OCI-LY1 (cell line): Measurements from ENCODE around the gene AVPR2.

Experiments used
- H2AFZ ChIP-seq: fragments of 200-600 bp; sonication (generic), shearing (Covaris generic); 2 replicates; pipeline ENCODE4 v1.6.0; 2014; ENCODE audit warnings: antibody characterized with exemption, mild to moderate bottlenecking, low read length
- H3F3A ChIP-seq: fragments of 200-600 bp; sonication (generic), shearing (Covaris generic); 2 replicates; pipeline ENCODE4 v1.6.0; 2014; ENCODE audit warnings: mild to moderate bottlenecking, antibody characterized with exemption, low read length, moderate library complexity; ENCODE audit not compliant: insufficient read depth
- H3K27ac ChIP-seq: fragments of 200-600 bp; sonication (generic); 2 replicates; pipeline ENCODE4 v1.5.1; 2014; ENCODE audit warnings: low read length, mixed run types, mild to moderate bottlenecking, low read depth; ENCODE audit not compliant: poor library complexity, severe bottlenecking
- H3K27me3 ChIP-seq: fragments of 200-600 bp; sonication (generic); 2 replicates; pipeline ENCODE4 v1.6.0; 2014; ENCODE audit warnings: antibody characterized with exemption, mild to moderate bottlenecking, low read length, moderate library complexity; ENCODE audit not compliant: insufficient read depth
- H3K36me3 ChIP-seq: fragments of 200-600 bp; sonication (generic); 2 replicates; pipeline ENCODE4 v1.6.1; 2014; ENCODE audit warnings: mild to moderate bottlenecking, antibody characterized with exemption, low read length, moderate library complexity, mixed read lengths; ENCODE audit not compliant: insufficient read depth
- H3K4me1 ChIP-seq: fragments of 200-600 bp; sonication (generic); 2 replicates; pipeline ENCODE4 v1.5.1; 2014; ENCODE audit warnings: mild to moderate bottlenecking, low read length, moderate library complexity; ENCODE audit not compliant: insufficient read depth, severe bottlenecking
- H3K4me2 ChIP-seq: fragments of 200-600 bp; sonication (generic), shearing (Covaris generic); 2 replicates; pipeline ENCODE4 v1.6.1; 2014; ENCODE audit warnings: low read length
- H3K4me3 ChIP-seq: fragments of 200-600 bp; sonication (generic); 2 replicates; pipeline ENCODE4 v1.5.1; 2014; ENCODE audit warnings: low read length, low read depth, mild to moderate bottlenecking, mixed read lengths; ENCODE audit not compliant: poor library complexity, severe bottlenecking
- H3K79me2 ChIP-seq: fragments of 200-600 bp; shearing (Covaris generic); 2 replicates; pipeline ENCODE4 v1.6.1; 2016; ENCODE audit warnings: mixed run types, low read length, mixed read lengths; ENCODE audit not compliant: insufficient read depth
- H3K9ac ChIP-seq: fragments of 200-600 bp; sonication (generic), shearing (Covaris generic); 2 replicates; pipeline ENCODE4 v1.6.1; 2014; ENCODE audit warnings: mild to moderate bottlenecking, low read length, mixed read lengths
- H3K9me2 ChIP-seq: fragments of 200-600 bp; sonication (generic), shearing (Covaris generic); 2 replicates; pipeline ENCODE4 v1.6.1; 2014; ENCODE audit warnings: low read depth, mild to moderate bottlenecking, low read length, mixed read lengths
- H3K9me3 ChIP-seq: fragments of 200-600 bp; shearing (Covaris generic); 2 replicates; pipeline ENCODE4 v1.6.1; 2014; ENCODE audit warnings: low read length, mixed read lengths
- H4K20me1 ChIP-seq: fragments of 200-600 bp; sonication (generic), shearing (Covaris generic); 2 replicates; pipeline ENCODE4 v1.6.0; 2016; ENCODE audit warnings: mild to moderate bottlenecking, low read length; ENCODE audit not compliant: insufficient read depth
- CTCF ChIP-seq: fragments of 200-600 bp; sonication (generic), shearing (Covaris generic); IDR thresholded peaks from 2 replicates; pipeline ENCODE4 v1.5.1; 2017; ENCODE audit warnings: mild to moderate bottlenecking, antibody characterized with exemption, low read length, moderate library complexity, mixed read lengths
- EZH2 ChIP-seq: fragments of 200-600 bp; sonication (generic), shearing (Covaris generic); IDR thresholded peaks from 2 replicates; pipeline ENCODE4 v1.8.0; 2017; ENCODE audit warnings: borderline replicate concordance, mixed run types, mild to moderate bottlenecking, antibody characterized with exemption, low read length, moderate library complexity, mixed read lengths

AVPR2 gene

GRCh38 chrX:153951683-153952372 is 47.4 kb downstream of the AVPR2 start:
- TF ChIP-seq CTCF (no peak), EZH2 (no peak)
- H3K4me3 ChIP-seq, result no peak overlapping the region

GRCh38 chrX:153952373-153953026 is 48.0 kb downstream of the AVPR2 start:
- peaks cover 91% of the 10 kb centered on the region for H3K36me3 ChIP-seq
- H3K27ac ChIP-seq, result no peak overlapping the region
- no peak overlapping the region for H2AFZ ChIP-seq
- H3F3A ChIP-seq, result no peaks in the 10 kb centered on the region
- no peaks in the 10 kb centered on the region for H3K27me3 ChIP-seq
- H3K79me2 ChIP-seq, result no peaks in the 10 kb centered on the region
- H3K9ac ChIP-seq, result no peak overlapping the region
- no peak overlapping the region for H3K4me3 ChIP-seq
- H3K4me2 ChIP-seq, result no peak overlapping the region
- no peaks in the 10 kb centered on the region for H3K9me3 ChIP-seq
- H3K9me2 ChIP-seq, result no peaks in the 10 kb centered on the region
- no peaks in the 10 kb centered on the region for H3K4me1 ChIP-seq
- no peaks in the 10 kb centered on the region for H4K20me1 ChIP-seq
- TF ChIP-seq EZH2 (no peak), CTCF (no peak)

More at GRCh38 chrX:153951683-153952372, 47.4 kb downstream of the AVPR2 start:
- no peaks in the 10 kb centered on the region for H3K79me2 ChIP-seq
- no peaks in the 10 kb centered on the region for H3K4me1 ChIP-seq
- no peaks in the 10 kb centered on the region for H3K27me3 ChIP-seq
- H3K36me3 ChIP-seq, result peaks cover 84% of the 10 kb centered on the region
- no peaks in the 10 kb centered on the region for H3K9me3 ChIP-seq
- no peak overlapping the region for H3K9ac ChIP-seq
- no peak overlapping the region for H2AFZ ChIP-seq
- no peaks in the 10 kb centered on the region for H3F3A ChIP-seq
- no peak overlapping the region for H3K4me2 ChIP-seq
- no peaks in the 10 kb centered on the region for H3K9me2 ChIP-seq
- no peaks in the 10 kb centered on the region for H4K20me1 ChIP-seq
- no peak overlapping the region for H3K27ac ChIP-seq

DNA sequence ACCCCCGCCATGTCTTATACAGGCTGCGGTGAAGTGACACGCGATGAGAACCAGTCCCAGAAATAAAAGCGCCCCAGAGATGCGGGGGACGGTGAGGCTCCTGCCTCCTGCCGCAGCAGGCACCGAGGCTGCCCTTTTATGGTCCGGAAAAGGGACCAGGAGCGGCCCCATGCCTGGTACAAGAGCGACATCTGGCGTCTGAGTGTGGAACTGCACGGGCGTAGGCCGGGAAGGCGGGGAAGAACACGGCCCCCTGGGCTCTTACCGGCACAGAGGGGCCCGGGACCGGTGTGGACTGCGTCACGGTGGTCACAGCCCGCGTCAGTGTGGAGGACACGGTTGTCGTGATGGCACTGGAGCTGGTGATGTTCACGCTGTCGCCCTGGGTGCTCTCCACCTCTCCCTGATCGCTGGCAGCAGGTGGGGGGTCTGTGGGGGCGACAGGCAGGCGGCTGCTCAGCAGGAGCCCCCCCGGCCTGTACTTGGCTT is 48.9 kb downstream of the AVPR2 start:
- Histone ChIP-seq H3K9me2 (no peaks in the 10 kb centered on the region), H3K27ac (peak overlapping the region; percentile 28), H3F3A (no peaks in the 10 kb centered on the region)

More for the DNA sequence above, 48.9 kb downstream of the AVPR2 start:
- no peak overlapping the region for H3K4me3 ChIP-seq
- H3K36me3 ChIP-seq, result peaks cover 95% of the 10 kb centered on the region
- peak; percentile 77 for TF ChIP-seq CTCF
- TF ChIP-seq EZH2, result no peak
- H3K9ac ChIP-seq, result no peak overlapping the region
- no peaks in the 10 kb centered on the region for H3K4me1 ChIP-seq
- H2AFZ ChIP-seq, result no peak overlapping the region
- no peaks in the 10 kb centered on the region for H4K20me1 ChIP-seq
- no peaks in the 10 kb centered on the region for H3K79me2 ChIP-seq
- H3K9me3 ChIP-seq, result no peaks in the 10 kb centered on the region
- no peak overlapping the region for H3K4me2 ChIP-seq
- no peaks in the 10 kb centered on the region for H3K27me3 ChIP-seq
